ENCODE measurements around the gene NKX6-2.
"Not testable (repeated sequence)": the region's sequence is repeated elsewhere in the genome, so short reads cannot be mapped to it uniquely, and the experiment has no call there.

GRCh38 chr10:132825783-132826523, 40.0 kb upstream of the NKX6-2 start:
- TF ChIP-seq, protein P1, sequence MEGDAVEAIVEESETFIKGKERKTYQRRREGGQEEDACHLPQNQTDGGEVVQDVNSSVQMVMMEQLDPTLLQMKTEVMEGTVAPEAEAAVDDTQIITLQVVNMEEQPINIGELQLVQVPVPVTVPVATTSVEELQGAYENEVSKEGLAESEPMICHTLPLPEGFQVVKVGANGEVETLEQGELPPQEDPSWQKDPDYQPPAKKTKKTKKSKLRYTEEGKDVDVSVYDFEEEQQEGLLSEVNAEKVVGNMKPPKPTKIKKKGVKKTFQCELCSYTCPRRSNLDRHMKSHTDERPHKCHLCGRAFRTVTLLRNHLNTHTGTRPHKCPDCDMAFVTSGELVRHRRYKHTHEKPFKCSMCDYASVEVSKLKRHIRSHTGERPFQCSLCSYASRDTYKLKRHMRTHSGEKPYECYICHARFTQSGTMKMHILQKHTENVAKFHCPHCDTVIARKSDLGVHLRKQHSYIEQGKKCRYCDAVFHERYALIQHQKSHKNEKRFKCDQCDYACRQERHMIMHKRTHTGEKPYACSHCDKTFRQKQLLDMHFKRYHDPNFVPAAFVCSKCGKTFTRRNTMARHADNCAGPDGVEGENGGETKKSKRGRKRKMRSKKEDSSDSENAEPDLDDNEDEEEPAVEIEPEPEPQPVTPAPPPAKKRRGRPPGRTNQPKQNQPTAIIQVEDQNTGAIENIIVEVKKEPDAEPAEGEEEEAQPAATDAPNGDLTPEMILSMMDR (IDR thresholded peaks at IDR 0.05; ENCODE audit: low read depth, low read length) = not testable (repeated sequence)
- TF ChIP-seq EZH2phosphoT487 (IDR thresholded peaks at IDR 0.05; ENCODE audit: low read depth) = not testable (repeated sequence)

Measured in OCI-LY3 (cell line).